Fibroblast of lung (primary cell): ENCODE measurements around the gene RPSA. TPM values are rescaled to one million over a fixed set of nuclear protein-coding genes. Genes with fewer than 3 reads are reported as not detected.

ENCODE experiments used
- DNase-seq, 2 donors: peaks; one replicate each; pipeline versions ENCODE4 v3.0.0 to v3.0.0-alpha.2; 2010; ENCODE audit warnings: low read depth in 2 of 2
- H2AFZ ChIP-seq: 2 replicates; pipeline ENCODE4 v1.5.1; 2012; ENCODE audit warnings: low read length, control low read depth, inconsistent platforms
- H3K27ac ChIP-seq: 2 replicates; pipeline ENCODE4 v1.5.1; 2011; ENCODE audit warnings: low read length, control low read depth; ENCODE audit not compliant: insufficient read depth
- H3K27me3 ChIP-seq: 2 replicates; pipeline ENCODE4 v1.5.1; 2011; ENCODE audit warnings: mild to moderate bottlenecking, low read length; ENCODE audit not compliant: control insufficient read depth, insufficient read depth
- H3K36me3 ChIP-seq: 2 replicates; pipeline ENCODE4 v1.5.1; 2011; ENCODE audit warnings: low read length; ENCODE audit not compliant: control insufficient read depth, insufficient read depth
- H3K4me1 ChIP-seq: 2 replicates; pipeline ENCODE4 v1.5.1; 2011; ENCODE audit warnings: low read length; ENCODE audit not compliant: control insufficient read depth, insufficient read depth; ENCODE audit errors: extremely low read depth
- H3K4me2 ChIP-seq: 2 replicates; pipeline ENCODE4 v1.5.1; 2011; ENCODE audit warnings: low read length, control low read depth; ENCODE audit not compliant: insufficient read depth; ENCODE audit errors: extremely low read depth
- H3K4me3 ChIP-seq, 4 experiments: fragments of 200-600 bp in 1 of 4; sonication (generic) in 1 of 4; replicated peaks in 1 of 4; 2 replicates each; pipeline ENCODE4 v1.5.1; 2011 to 2016; ENCODE audit warnings: low read length in 4 of 4, low read depth in 3 of 4, mild to moderate bottlenecking in 3 of 4, control low read depth in 2 of 4, inconsistent platforms in 1 of 4, mixed read lengths in 1 of 4; ENCODE audit not compliant: insufficient read depth in 1 of 4; ENCODE audit errors: control extremely low read depth in 1 of 4
- H3K79me2 ChIP-seq: 2 replicates; pipeline ENCODE4 v1.5.1; 2012; ENCODE audit warnings: mild to moderate bottlenecking, low read length, inconsistent platforms; ENCODE audit not compliant: control insufficient read depth, insufficient read depth
- H3K9ac ChIP-seq: 2 replicates; pipeline ENCODE4 v1.5.1; 2011; ENCODE audit warnings: mild to moderate bottlenecking, low read length, control low read depth; ENCODE audit not compliant: insufficient read depth
- H3K9me3 ChIP-seq: 2 replicates; pipeline ENCODE4 v1.5.1; 2012; ENCODE audit warnings: low read depth, low read length; ENCODE audit not compliant: control insufficient read depth, insufficient read depth
- H4K20me1 ChIP-seq: 2 replicates; pipeline ENCODE4 v1.5.1; 2011; ENCODE audit warnings: low read length; ENCODE audit not compliant: control insufficient read depth, insufficient read depth; ENCODE audit errors: extremely low read depth
- EZH2 ChIP-seq: IDR thresholded peaks from 2 replicates; pipeline ENCODE4 v1.5.1; 2012; ENCODE audit warnings: low read length, control low read depth, mild to moderate bottlenecking; ENCODE audit errors: missing control alignments
- polyA plus RNA-seq, 2 donors: library from polyadenylated mRNA; depleted of rRNA in 1 of 2; stranded (reverse) in 1 of 2; unstranded in 1 of 2; fragments of >200 nt; gene quantifications; 2 replicates each; pipeline ENCODE4 v1.2.1, GENCODE V29; 2011 to 2012; ENCODE audit warnings: missing spikeins in 1 of 2
- total RNA-seq: library from RNA; depleted of rRNA; stranded (reverse); fragments of >200 nt; gene quantifications from 2 replicates; pipeline ENCODE4 v1.2.1, GENCODE V29; 2014
- TF ChIP-seq, protein P1 (sequence below), 2 donors: IDR thresholded peaks in 1 of 2; conservative IDR thresholded peaks in 1 of 2; 1 replicate in 1 of 2; 2 replicates in 1 of 2; pipeline ENCODE4 v1.5.1; 2011 to 2012; ENCODE audit warnings: low read length in 2 of 2, control low read depth in 1 of 2, inconsistent platforms in 1 of 2, low read depth in 1 of 2, mild to moderate bottlenecking in 1 of 2

The RPSA gene
- total and polyA plus RNA-seq, 2 donors (not counting 1 experiment from before 2014, with no cell fraction given), result 1,607 to 2,369 TPM

DNA sequence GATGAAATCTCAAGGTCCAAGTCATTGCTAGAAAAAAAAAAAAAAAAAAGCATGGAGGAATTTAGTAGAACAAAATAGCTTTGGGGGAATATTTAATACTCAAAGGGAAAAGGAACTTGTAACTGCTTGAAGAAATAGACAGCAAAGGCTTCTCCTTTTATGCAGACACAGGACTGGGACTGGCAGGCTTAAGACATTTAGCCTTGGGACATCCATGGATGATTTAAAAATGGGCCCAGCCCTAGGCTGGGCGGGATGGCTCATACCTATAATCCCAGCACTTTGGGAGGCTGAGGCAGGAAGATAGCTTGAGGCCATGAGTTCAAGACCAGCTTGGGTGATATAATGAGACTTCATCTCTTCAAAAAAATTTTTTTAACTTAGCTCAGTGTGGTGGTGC is 19.8 kb downstream of the RPSA start:
- H3K4me2 ChIP-seq, result no peak overlapping the region
- H3K79me2 ChIP-seq, result no peaks in the 10 kb centered on the region
- no peaks in the 10 kb centered on the region for H3K9me3 ChIP-seq
- no peaks in the 10 kb centered on the region for H3K27me3 ChIP-seq
- no peaks in the 10 kb centered on the region for H3K4me1 ChIP-seq
- no peak overlapping the region for H2AFZ ChIP-seq
- no peak overlapping the region for H3K4me3 ChIP-seq
- no peak for TF ChIP-seq EZH2
- TF ChIP-seq, protein P1, sequence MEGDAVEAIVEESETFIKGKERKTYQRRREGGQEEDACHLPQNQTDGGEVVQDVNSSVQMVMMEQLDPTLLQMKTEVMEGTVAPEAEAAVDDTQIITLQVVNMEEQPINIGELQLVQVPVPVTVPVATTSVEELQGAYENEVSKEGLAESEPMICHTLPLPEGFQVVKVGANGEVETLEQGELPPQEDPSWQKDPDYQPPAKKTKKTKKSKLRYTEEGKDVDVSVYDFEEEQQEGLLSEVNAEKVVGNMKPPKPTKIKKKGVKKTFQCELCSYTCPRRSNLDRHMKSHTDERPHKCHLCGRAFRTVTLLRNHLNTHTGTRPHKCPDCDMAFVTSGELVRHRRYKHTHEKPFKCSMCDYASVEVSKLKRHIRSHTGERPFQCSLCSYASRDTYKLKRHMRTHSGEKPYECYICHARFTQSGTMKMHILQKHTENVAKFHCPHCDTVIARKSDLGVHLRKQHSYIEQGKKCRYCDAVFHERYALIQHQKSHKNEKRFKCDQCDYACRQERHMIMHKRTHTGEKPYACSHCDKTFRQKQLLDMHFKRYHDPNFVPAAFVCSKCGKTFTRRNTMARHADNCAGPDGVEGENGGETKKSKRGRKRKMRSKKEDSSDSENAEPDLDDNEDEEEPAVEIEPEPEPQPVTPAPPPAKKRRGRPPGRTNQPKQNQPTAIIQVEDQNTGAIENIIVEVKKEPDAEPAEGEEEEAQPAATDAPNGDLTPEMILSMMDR (conservative IDR thresholded peaks at IDR 0.05 in 1 of 2, IDR thresholded peaks at IDR 0.05 in 1 of 2; ENCODE audit: low read depth in 1 of 2, low read length in 2 of 2), result no peak
- H3K36me3 ChIP-seq, result no peaks in the 10 kb centered on the region
- no peak for DNase-seq
- H3K9ac ChIP-seq, result no peak overlapping the region
- no peaks in the 10 kb centered on the region for H4K20me1 ChIP-seq
- H3K27ac ChIP-seq, result no peak overlapping the region

DNA sequence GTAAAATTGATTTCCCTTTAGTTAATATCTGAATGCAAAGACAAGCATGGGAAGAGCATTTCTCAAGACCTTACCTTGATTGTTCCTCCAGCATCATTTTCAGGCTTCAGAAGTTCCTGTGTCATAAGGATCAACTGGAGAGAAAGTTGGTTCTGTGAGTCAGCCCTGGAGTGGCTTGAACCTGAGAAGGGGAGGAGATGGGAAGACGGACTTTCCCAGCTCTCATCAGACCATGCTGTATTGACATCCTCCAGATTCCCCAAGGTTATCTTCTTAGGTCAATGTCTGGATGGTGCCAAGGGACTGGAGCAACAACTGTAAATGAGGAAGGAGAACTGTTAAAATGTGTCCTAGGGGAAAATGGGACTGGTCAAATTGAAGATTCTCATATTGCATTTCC is 21.0 kb downstream of the RPSA start:
- no peaks in the 10 kb centered on the region for H4K20me1 ChIP-seq
- TF ChIP-seq EZH2, result no peak
- TF ChIP-seq, protein P1 (conservative IDR thresholded peaks at IDR 0.05 in 1 of 2, IDR thresholded peaks at IDR 0.05 in 1 of 2; ENCODE audit: low read depth in 1 of 2, low read length in 2 of 2), result no peak
- no peaks in the 10 kb centered on the region for H3K4me1 ChIP-seq
- no peak overlapping the region for H3K27ac ChIP-seq
- no peak overlapping the region for H2AFZ ChIP-seq
- no peak overlapping the region for H3K9ac ChIP-seq
- H3K79me2 ChIP-seq, result no peaks in the 10 kb centered on the region
- no peak overlapping the region for H3K4me2 ChIP-seq
- no peak for DNase-seq
- H3K9me3 ChIP-seq, result no peaks in the 10 kb centered on the region
- no peaks in the 10 kb centered on the region for H3K27me3 ChIP-seq
- H3K4me3 ChIP-seq, result no peak overlapping the region
- no peaks in the 10 kb centered on the region for H3K36me3 ChIP-seq

- Histone ChIP-seq H3K4me2 (no peak overlapping the region), H2AFZ (peak overlapping the region; percentile 2), H3K9ac (no peak overlapping the region), H4K20me1 (no peaks in the 10 kb centered on the region), H3K9me3 (no peaks in the 10 kb centered on the region), H3K36me3 (no peaks in the 10 kb centered on the region), H3K79me2 (no peaks in the 10 kb centered on the region), H3K4me3 (no peak overlapping the region), H3K27me3 (no peaks in the 10 kb centered on the region), H3K27ac (no peak overlapping the region), H3K4me1 (no peaks in the 10 kb centered on the region)
- peak in 1 of 2 donors; percentile 13 for DNase-seq
- TF ChIP-seq, protein P1 (conservative IDR thresholded peaks at IDR 0.05 in 1 of 2, IDR thresholded peaks at IDR 0.05 in 1 of 2; ENCODE audit: low read depth in 1 of 2, low read length in 2 of 2), result no peak
- TF ChIP-seq EZH2, result no peak
These were observed 22.3 kb downstream of the RPSA start for GRCh38 chr3:39428745-39429201.
